Amniotic stem cell (primary cell): ENCODE results near the gene COP1.
"Not testable (repeated sequence)": the region's sequence is repeated elsewhere in the genome, so short reads cannot be mapped to it uniquely, and the experiment has no call there.

Source experiments
- DNase-seq: peaks from one replicate; lab custom pipeline; 2025; lab: John Stamatoyannopoulos, UW

COP1 gene

DNA sequence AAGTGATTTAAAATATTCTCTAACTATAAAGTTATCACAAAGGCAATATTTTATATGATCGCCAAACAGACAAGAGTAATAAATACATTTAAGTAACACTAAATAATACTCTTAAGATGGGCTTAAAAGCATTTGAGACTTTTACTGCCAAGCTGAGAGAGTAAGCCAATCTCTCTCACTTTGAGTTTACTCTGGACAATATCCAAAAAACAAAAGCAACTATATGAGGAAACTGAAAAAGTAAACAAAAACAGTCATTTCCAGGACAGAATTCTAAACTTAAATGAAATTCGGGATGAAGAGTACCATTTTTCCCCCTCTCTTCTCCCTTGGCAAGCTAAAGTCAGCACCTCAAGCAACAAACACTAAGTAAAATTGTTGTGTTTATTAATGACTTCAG is 173.2 kb downstream of the COP1 start:
- DNase-seq = no peak

DNA sequence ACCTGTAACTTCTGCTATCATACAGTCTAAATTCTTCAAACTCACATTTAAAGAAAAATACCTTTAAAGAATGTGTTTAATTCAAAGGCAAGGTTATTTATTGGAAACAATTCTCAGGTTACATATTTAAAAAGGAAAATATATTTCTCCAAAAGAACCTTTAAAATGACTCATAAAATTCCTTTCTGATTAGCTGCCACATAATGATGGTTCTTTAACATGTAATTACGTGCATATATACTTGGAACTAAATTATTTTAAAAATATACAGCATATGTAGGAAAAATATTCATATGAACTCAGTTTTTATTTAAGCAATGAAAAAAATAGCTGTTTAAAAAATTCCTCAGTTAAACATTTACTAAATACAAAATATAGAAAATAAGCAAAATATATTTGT is 173.6 kb downstream of the COP1 start:
- no peak for DNase-seq

DNA sequence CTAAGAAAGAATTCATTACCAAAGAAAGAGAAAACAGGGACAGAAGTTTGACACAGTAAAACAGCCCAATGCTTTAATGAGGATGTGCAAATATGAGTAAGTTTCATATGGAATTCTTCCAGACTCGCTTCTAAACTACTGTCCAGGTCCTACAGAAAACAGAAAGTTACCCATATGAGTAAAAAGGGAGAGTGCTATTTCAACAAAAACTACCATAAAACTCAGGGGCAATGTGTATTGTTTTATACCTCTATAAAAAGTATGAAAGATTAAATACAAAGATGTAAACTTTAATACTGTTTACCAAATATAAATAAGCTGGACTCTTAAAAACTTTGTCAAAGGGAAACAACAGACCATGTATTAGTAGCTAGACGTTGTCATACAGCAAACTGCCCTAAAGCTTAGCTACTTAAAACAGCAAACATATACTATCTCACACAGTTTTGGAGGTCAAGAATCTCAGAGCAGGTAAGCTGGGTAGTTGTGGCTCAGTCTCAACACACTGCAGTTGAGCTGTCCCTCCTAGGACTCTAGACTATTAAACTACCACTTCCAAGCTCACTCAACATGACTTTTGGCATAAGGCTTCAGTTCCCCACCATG is 174.9 kb downstream of the COP1 start:
- no peak for DNase-seq

DNA sequence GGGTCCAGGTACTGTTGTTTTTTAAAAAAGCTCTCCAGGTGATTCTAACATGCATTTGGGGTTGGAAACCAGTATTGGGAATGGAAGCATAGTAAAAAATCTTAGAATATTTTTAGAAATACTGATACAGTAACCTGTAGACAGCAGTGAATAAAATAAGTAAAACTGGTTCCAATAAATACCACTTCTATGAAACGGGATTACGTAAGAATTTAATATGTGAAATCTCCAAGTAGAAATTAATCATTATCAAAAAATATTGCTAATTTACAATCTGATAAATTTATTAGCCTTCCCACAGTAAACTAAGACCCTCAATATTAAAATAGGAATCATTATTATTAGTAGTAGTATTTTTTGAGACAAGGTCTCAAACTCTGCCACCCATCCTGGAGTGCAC is 177.5 kb downstream of the COP1 start:
- no peak for DNase-seq

DNA sequence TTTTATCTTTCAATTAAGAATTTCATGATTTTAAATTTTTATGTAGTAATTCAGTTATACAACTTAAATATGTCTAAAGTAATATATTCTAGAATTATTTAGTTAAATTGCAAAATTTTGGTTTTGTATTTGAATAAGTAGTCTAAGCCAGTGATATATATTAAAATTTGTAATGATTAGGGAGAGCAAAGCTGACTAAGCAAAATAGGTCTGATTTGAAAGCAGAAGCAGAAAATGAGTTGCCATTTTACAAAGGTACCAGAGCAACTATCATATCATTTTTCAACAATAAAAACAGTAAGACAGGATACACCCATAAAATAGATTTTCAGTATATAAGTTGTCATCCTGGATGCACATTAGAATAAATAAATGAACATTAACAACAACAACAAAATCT is 177.9 kb downstream of the COP1 start:
- DNase-seq = no peak

DNA sequence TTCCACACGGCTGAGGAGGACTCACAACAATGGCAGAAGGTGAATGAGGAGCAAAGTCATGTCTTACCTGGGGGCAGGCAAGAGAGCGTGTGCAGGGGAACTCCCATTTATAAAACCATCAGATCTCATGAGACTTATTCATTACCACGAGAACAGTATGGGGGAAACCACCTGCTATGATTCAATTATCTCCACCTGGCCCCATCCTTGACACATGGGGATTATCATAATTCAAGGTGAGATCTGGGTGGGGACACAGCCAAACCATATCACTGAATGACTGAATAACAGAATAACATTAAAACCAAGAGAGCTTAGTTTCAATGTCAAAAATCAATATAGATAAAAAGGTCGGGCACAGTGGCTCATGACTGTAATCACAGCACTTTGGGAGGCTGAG is 179.2 kb downstream of the COP1 start:
- DNase-seq = not testable (repeated sequence)

- no peak for DNase-seq
Measured at GRCh38 chr1:176022574-176022973, 184.5 kb downstream of the COP1 start.

- no peak for DNase-seq
Measured at GRCh38 chr1:176017722-176018121, 189.4 kb downstream of the COP1 start.

- no peak for DNase-seq
Measured at GRCh38 chr1:176009951-176010350, 197.1 kb downstream of the COP1 start.

DNA sequence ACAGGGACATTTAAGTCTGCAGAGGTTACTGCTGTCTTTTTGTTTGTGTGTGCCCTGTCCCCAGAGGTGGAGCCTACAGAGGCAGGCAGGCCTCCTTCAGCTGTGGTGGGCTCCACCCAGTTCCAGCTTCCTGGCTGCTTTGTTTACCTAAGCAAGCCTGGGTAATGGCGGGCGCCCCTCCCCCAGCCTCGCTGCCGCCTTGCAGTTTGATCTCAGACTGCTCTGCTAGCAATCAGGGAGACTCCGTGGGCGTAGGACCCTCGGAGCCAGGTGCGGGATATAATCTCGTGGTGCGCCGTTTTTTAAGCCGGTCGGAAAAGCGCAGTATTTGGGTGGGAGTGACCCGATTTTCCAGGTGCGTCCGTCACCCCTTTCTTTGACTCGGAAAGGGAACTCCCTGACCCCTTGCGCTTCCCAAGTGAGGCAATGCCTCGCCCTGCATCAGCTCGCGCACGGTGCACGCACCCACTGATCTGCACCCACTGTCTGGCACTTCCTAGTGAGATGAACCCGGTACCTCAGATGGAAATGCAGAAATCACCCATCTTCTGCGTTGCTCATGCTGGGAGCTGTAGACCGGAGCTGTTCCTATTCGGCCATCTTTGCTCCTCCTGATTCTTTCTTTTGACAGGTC is 199.2 kb downstream of the COP1 start:
- not testable (repeated sequence) for DNase-seq

- not testable (repeated sequence) for DNase-seq
Measured at GRCh38 chr1:175994660-175995059, 212.4 kb downstream of the COP1 start.

DNA sequence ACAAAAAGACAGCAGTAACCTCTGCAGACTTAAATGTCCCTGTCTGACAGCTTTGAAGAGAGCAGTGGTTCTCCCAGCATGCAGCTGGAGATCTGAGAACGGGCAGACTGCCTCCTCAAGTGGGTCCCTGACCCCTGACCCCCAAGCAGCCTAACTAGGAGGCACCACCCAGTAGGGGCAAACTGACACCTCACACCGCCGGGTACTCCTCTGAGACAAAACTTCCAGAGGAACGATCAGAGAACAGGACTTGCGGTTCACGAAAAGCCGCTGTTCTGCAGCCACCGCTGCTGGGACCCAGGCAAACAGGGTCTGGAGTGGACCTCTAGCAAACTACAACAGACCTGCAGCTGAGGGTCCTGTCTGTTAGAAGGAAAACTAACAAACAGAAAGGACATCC is 214.3 kb downstream of the COP1 start:
- DNase-seq = not testable (repeated sequence)

- not testable (repeated sequence) for DNase-seq
Measured at GRCh38 chr1:175992202-175992601, 214.9 kb downstream of the COP1 start.

- no peak for DNase-seq
Measured at GRCh38 chr1:175984813-175985212, 222.3 kb downstream of the COP1 start.

DNA sequence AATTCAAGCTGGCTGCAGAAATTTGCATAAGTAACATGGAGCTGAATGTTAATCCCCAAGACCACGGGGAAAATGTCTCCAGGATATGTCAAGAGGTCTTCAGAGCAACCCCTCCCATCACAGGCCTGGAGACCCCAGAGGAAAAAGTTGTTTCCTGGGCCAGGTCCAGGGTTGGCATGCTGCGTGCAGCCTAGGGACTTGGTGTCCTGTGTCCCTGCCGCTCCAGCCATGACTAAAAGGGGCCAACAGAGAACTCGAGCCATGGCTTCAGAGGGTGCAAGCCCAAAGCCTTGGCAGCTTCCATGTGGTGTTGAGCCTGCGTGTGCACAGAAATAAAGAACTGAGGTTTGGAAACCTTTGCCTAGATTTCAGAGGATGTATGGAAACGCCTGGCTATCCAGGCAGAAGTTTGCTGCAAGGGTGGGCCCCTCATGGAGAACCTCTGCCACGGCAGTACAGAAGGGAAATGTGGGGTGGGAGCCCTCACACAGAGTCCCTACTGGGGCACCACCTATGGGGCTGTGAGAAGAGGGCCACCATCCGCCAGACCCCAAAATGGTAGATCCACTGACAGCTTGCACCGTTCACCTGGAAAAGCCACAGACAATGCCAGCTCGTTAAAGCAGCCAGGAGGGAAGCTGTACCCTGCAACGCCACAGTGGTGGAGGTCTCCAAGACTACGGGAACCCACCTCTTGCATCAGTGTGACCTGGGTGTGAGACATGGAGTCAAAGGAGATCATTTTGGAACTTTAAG is 222.9 kb downstream of the COP1 start:
- no peak for DNase-seq

- DNase-seq = not testable (repeated sequence)
Measured at GRCh38 chr1:175983363-175983762, 223.7 kb downstream of the COP1 start.

GRCh38 chr1:175981128-175981527 is 226.0 kb downstream of the COP1 start:
- DNase-seq = no peak

DNA sequence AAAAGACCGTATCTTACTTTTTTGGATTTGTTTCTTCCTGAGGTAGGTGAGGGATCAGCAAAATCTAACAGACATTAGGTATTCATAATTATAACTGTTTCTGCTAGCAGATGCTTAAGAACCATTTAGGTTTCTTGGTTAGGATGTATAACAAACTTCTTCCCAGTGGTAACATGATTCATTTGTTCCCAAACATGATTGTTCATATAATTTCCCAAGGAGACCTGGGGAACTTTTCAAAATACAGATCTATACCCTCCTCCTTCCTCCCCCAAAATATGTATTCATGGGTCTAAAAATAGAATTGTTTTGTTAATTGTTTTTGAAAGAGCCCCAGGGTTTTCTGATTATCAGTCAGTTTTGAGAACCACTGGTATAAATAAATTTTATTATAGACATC is 228.2 kb downstream of the COP1 start:
- no peak for DNase-seq

GRCh38 chr1:175978476-175978875 is 228.6 kb downstream of the COP1 start:
- DNase-seq = no peak

DNA sequence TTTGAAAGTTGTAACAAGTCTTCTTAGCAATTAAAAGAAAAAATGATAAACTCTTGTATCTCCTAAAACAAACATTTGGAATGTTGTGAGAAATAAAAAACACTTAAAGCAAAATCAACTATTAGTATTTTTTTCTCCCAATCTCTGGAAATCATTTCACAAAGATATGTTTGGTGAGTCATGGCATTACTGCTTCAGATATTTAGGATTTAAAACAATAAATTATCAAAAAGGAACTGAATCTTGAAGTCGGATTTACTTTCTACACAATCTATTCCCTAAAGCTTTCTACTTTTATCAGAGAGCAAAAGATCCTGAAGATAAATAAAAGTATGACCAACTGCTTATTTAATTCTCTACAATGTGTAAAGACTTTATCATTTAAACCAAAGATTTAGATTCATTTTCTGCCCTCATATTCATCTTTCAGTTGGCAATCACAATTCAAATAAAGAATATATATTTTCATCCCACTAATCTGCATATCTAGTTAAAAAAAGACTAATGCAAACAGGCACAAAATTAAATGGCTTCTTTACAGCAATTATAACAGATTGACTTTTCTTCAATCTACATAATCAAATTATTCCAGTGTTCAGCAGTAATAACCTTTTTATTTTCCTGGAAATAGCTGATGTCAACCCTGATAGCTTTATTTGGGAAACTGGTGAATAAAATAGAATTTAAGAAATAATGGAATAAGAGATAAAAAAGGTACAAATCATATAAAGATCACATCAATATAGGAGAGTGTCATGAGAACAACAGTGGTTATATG is 230.0 kb downstream of the COP1 start:
- DNase-seq = no peak

GRCh38 chr1:175969231-175969630 is 237.9 kb downstream of the COP1 start:
- no peak for DNase-seq

- no peak for DNase-seq
Measured at GRCh38 chr1:175968486-175969172, 238.5 kb downstream of the COP1 start.
